ENCODE data around the gene GALNT2. TPM values are rescaled to one million over a fixed set of nuclear protein-coding genes. Genes with fewer than 3 reads are reported as not detected.

Gene GALNT2
- total and polyA plus RNA-seq, 12 donors: 9.7 to 35.1 (median 25.8) TPM

DNA sequence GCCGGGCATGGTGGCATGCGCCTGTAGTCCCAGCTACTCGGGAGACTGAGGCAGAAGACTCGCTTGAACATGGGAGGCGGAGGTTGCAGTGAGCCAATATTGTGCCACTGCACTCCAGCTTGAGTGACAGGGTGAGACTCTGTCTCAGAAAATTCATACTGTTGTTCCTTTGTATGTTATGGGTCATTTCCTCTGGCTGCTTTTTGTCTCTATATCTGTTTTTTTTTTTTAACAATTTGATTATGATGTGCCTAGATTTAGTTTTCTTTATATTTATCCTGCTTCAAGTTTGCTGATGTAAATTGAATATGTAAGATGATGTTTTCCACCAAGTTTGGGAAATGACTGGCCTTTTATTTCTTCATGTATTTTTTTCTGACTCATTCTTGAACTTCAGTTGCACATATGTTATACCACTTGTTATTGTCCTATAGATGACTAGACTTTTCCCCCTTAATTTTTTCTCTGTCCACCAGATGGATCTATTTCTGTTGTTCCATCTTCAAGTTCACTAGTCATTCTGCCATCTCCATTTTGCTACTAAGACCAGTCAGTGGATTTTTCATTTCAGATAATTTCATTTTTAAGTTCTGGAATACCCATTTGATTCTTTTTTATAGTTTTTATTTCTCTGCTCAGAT lies 173.5 kb downstream of the GALNT2 start:
- Histone ChIP-seq H3K36me3 (peaks cover 0 to 79% (median 0%) of the 10 kb centered on the region in 9 donors), H3K4me1 (peaks cover 0 to 8% (median 0%) of the 10 kb centered on the region in 9 donors), H3K4me3 (no peak overlapping the region), H3K27ac (no peak overlapping the region), H3K27me3 (no peaks in the 10 kb centered on the region), H3K9me3 (peaks cover 0 to 9% (median 0%) of the 10 kb centered on the region in 11 donors)
- ATAC-seq (no peak), DNase-seq (no peak)
- 98 to 99% methylated on average over 5 of the region's 5 CpGs for WGBS, 2 donors
- intact Hi-C loops (cut with DNase I): no loop called here
- TF ChIP-seq CTCF (IDR thresholded peaks at IDR 0.05): no peak

DNA sequence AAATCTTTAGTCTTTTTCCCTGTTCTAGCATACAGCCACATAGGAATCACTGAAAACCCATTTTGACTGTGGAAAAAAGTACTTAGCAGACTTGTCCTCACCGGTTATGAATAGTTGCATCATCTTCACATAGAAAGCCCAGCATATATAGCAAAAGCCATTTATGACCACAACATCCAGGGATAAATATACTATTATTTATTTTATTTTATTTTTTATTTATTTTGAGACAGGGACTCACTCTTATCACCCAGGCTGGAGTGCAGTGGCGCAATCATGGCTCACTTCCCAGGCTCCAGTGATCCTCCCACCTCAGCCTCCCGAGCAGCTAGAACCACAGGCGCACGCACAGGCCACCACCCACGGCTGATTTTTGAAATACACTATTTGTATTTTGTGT lies 175.3 kb downstream of the GALNT2 start:
- intact Hi-C loops (cut with DNase I): no loop called here
- DNase-seq (no peak), ATAC-seq (no peak)
- no peak for TF ChIP-seq CTCF (IDR thresholded peaks at IDR 0.05)
- WGBS, 2 donors: 94 to 95% methylated on average over 6 of the region's 6 CpGs
- no peak overlapping the region for H3K4me3 ChIP-seq
- H3K36me3 ChIP-seq: peaks cover 0 to 82% (median 6%) of the 10 kb centered on the region in 9 donors
- H3K9me3 ChIP-seq: peaks cover 0 to 9% (median 0%) of the 10 kb centered on the region in 11 donors
- peaks cover 0 to 2% (median 0%) of the 10 kb centered on the region in 9 donors for H3K4me1 ChIP-seq
- H3K27me3 ChIP-seq: no peaks in the 10 kb centered on the region
- H3K27ac ChIP-seq: no peak overlapping the region

GRCh38 chr1:230243146-230243545 lies 176.1 kb downstream of the GALNT2 start:
- H3K4me1 ChIP-seq: peaks cover 0 to 3% (median 0%) of the 10 kb centered on the region in 9 donors
- ATAC-seq (no peak), DNase-seq (no peak)
- peaks cover 0 to 81% (median 6%) of the 10 kb centered on the region in 9 donors for H3K36me3 ChIP-seq
- no peak for TF ChIP-seq CTCF (IDR thresholded peaks at IDR 0.05)
- intact Hi-C loops (cut with DNase I): no loop called here
- H3K9me3 ChIP-seq: peaks cover 0 to 9% (median 0%) of the 10 kb centered on the region in 11 donors
- 97% methylated on average over 17 of the region's 17 CpGs for WGBS, 2 donors
- no peak overlapping the region for H3K27ac ChIP-seq
- H3K27me3 ChIP-seq: no peaks in the 10 kb centered on the region
- no peak overlapping the region for H3K4me3 ChIP-seq

- H3K36me3 ChIP-seq: peaks cover 0 to 85% (median 6%) of the 10 kb centered on the region in 9 donors
- DNase-seq (no peak), ATAC-seq (no peak)
- intact Hi-C loops (cut with DNase I): no loop called here
- no peak overlapping the region for H3K27ac ChIP-seq
- no peak overlapping the region for H3K4me3 ChIP-seq
- H3K27me3 ChIP-seq: no peaks in the 10 kb centered on the region
- peaks cover 0 to 6% (median 0%) of the 10 kb centered on the region in 9 donors for H3K4me1 ChIP-seq
- H3K9me3 ChIP-seq: peaks cover 0 to 9% (median 0%) of the 10 kb centered on the region in 11 donors
- no peak for TF ChIP-seq CTCF (IDR thresholded peaks at IDR 0.05)
- 93 to 95% methylated on average over 15 of the region's 15 CpGs for WGBS, 2 donors
These were observed 176.7 kb downstream of the GALNT2 start for GRCh38 chr1:230243583-230244353.

Measured in heart right ventricle (tissue), 16 donors.